Right forelimb (tissue), 1 donor: ENCODE results near the gene IGFBP4.

Experiments used
- DNase-seq: peaks from one replicate; pipeline ENCODE4 v3.0.0-alpha.2; 2018

The IGFBP4 gene

GRCh38 chr17:40457369-40457768, 14.1 kb downstream of the IGFBP4 start:
- DNase-seq, result no peak

GRCh38 chr17:40457964-40458791, 14.9 kb downstream of the IGFBP4 start:
- DNase-seq, result peak; percentile 69

DNA sequence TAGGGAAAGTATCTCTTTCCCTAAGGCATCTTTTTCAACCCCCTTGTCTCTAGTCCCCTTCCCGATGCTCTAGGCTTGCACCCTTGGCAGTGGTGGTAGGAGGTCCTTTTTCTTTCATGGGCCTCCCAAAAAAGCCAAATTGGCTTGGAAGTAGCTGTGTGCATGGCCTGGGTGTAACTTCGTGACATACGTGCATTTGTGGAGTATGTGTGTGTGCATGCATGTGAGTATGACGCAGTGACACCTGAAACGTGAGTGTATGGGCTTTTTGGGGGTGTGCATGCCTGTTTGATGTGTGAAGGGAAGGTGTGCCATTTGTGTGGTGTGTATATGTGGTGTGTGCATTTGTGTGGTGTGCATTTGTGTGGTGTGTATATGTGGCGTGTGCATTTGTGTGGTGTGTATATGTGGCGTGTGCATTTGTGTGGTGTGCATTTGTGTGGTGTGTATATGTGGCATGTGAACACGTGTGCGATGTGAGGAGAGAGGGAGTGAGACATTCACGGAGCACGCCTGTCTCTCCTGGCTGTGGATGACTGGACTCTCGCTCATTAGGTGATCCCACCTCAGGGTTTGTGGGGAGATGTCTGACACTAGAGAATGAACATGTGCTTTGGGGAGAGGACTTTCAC, 15.7 kb downstream of the IGFBP4 start:
- no peak for DNase-seq

- DNase-seq, result peak; percentile 72
Measured at GRCh38 chr17:40459636-40460603, 16.7 kb downstream of the IGFBP4 start.

GRCh38 chr17:40460604-40460967, 17.3 kb downstream of the IGFBP4 start:
- no peak for DNase-seq

DNA sequence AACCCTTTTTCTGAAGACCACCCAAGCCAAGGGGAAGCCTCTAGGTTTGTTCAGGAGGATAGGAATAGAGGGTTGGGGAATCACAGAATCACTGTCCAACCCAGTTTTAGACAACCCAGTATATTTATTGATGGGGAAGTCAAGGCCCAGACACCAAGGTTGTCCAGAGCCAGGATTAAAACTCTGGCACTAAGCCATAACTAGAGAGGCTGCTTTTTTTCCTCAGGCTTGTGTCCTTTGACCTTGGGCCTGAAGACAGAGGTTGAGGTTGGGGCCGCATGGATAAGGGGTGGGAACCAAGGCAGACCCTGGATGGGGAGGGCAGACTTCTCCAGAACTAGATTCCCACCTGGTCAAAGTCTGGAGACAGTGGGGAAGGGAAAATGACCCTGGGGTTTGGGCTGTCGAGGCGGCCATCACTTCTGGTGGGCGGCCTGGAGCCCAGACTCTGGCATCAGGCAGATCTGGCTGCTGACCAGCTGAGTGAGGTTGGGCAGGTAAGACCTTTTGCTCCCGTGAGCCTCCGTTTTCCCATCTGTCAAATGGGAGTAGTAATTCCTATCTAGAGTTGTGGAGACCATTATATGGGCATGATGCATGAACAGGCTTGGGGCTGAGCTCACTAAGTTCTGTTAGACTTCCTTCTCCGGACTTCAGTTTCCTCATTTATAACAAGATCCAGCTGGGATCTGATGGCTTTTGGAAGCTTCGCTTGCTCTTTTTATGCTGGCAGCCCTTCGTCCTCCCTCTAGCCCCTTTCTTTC, 17.9 kb downstream of the IGFBP4 start:
- no peak for DNase-seq

DNA sequence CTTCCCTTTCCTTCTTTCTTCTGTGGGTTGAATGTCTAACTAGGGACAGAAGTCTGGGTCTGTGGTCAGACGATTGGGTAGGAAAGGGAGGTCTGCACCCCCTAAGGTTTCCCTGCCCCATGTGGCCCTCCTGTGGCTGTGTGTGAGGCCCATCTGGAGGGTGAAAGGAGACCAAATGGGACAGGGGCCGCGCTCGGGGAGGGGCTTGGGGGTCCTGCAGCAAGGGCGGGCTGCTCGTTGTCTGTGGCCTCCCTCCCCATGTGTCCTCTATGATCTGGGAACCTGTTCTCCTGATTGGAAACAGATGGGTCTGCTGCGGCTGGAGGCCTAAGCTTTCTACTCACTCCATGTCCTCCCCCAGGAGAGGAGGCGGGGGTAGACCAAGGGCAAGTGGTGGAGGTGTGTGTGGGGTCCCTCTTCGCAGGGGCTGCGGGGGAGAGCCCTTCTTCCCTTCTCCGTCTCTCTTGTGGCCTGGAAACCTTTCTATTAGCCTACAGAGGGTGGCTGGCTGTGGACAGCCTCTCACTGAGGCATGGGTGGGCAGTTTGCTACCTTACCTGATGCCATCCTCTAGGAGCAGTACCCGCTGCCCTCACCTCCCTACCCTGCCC, 18.6 kb downstream of the IGFBP4 start:
- DNase-seq, result peak; percentile 71

DNA sequence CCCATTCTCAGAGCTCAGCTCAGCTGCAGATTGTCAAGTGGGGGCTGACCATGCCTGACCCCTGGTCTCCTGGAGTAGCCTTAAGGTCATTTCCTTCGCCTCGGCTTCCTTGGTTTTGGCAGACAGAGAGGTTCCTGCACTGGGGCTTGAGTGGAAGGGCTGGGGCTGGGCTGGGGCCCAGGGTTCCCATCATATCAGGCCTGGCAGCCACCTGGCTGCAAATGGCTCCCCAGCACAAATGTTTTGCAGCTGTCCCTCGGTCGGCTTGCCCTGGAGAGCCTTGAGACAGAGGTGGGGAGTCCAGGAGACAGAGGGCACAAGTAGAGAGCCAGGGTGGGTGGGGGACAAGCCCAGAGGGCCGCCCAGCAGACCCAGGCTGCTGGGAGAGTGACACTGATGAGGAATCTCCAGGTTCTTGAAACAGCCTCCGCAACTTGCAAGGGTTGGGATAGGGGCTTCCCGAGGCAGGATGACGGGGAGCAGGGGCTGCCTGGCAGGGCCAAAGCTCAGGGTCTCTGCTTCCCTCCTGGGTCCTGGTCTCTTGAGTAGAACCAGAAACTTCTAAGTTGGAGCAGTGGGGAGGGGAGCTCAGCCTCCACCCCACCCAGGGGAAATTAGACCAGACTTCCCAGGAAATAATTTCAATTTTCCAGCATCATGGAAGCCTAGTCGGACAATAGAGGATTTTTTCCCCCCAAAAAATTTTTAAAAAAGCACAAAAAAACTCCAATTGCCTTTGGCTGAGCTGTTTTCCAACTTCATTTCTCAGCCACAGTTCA, 19.3 kb downstream of the IGFBP4 start:
- DNase-seq, result peak; percentile 65

DNA sequence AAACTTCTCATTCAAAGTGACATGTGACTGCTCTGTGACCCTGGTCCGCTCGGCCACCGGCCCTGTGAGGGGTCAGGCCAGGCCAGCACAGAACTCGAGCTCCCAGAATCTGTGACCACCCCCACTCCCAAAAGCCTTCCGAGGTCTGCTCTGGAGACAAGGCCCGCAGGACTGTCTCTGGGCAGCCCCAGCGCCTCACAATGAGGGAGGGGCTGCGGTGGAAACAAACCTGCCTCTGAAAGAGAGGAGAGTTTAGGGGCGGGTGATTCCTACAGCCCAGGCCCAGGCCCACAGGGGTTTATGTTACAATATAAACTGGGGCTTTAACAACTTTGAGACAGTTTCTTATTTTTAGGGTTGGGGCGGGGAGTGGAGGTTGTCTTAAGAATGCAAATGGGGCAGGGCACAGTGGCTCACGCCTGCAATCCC, 19.9 kb downstream of the IGFBP4 start:
- no peak for DNase-seq

DNA sequence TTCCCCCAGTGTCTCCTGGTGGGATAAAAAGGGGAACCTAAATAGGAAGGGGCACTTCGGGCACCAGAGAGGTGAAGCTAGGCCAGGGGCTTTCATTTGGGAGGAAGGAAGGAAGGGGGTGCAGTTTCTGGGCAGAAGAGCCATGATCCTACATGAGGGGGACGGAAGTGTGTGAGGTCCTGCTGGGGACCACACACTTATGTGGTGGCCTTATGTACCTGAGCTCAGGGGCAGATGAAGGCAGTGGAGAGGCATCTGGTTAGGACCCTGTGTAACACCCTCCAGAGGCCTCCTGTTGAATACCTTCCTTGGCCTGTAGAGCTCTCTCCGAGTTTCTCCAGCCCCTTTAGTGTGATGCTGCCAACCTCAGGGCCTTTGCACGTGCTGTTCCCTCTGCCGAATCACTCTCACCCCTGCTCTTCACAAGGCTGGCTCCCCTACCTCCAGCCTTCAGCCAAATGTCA, 21.2 kb downstream of the IGFBP4 start:
- no peak for DNase-seq

DNA sequence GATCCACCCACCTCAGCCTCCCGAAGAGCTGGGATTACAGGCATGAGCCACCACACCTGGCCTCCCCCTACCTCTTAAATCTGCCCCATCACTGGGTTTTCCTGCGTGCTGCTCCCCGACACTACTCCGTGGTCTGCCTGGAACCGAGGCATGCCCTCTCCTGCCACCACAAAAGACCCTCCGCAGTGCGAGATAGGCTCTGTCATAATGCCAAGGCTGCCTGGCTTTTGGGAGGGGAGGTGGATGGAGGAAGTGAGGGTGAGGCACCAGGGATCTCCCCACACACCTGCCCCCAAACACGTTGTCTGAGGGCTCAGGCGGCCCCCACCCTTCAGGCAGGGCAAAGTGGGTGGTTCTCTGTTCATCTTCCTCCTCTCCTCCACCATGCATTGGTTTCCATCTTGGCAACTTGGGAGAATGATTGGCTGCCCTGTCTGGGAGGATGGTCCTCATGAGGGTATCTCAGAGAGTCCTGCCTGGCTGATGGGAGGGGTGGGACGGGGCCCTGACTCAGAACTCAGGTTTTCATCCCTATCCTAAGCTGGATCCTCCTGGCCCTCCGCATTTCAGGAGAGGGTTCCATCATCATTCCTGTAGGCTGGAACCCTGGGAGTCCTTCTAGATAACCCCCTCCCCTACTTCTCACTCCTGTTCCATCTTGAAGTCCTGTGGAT, 23.2 kb downstream of the IGFBP4 start:
- no peak for DNase-seq

DNA sequence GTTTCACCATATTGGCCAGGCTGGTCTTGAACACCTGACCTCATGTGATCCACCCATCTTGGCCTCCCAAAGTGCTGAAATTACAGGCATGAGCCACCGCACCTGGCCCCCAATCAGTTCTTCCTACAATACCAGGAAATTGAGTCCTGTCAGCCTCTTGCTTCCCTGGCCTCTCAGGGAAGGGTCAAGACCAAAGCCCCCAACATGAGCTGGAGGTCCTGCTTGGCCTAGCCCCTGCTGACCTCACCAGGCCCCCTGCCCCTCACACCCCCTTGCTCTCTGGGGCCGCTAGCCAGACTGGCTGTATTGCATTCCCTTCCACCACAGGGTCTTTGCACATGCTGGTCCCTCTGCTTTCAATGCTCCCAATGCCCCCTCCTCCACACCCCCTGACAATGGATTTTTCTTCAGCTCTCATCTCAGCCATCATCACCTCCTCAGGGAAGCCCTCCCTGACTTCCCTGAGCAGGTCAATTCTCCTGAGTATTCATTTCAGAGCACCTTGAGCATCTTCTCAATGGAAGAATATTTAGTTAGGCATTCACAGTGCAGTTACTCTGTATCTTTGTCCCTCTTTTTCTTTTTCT, 24.1 kb downstream of the IGFBP4 start:
- no peak for DNase-seq

DNA sequence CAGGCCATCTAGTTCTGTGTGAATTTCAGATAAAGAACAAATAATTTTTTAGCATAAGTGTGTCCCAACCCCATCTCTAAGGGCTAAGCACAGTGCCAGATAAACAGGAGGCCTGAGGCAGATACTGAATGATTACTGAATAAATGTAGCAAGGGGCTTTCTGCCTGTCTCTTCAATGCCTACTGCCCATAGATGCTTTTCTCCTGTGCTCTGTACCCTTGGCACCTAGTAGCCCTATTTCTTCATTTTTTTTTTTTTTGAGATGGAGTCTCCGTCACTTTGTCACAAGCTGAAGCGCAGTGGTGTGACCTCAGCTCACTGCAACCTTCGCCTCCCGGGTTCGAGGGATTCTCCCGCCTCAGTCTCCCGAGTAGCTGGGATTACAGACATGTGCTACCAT, 25.3 kb downstream of the IGFBP4 start:
- no peak for DNase-seq

DNA sequence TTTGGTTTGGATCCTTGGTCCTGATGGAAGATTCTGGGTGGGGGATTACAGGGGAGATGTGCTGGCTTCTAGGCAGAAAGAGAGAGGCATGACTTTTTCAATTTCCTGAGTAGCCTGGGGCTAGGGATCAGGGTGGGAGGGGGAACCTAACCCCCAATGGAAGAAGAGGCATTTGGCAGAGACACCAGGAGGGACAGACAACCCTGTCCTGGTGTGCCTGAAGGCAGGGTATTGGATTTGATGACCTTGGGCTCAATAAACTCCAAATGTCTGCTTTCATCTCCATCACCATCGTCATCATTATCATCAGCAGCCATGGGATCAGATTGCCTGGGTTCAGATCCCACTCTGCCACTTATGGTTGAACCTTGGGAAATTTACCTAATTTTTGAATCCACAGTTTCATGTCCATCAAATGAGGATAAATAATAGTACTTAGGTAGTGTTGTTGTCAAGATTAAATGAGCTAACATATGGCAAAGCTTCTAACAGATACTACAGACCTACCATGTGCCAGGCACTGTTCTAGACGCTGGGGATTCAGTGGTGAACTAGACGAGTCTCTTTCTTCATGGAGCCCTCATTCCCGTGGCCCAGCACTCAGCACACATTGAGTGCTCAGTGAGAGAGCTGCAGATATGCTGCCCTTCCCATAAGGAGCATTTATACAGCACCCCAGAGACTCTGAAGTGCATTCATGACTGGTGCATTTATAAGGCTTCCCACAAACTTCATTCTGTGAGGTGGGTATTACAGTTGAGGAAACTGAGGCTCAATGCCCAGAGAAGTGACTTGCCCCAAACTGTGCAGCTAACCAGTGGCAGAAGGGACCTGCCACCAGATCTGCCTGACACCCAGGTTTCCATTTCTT, 26.8 kb downstream of the IGFBP4 start:
- no peak for DNase-seq

- DNase-seq, result no peak
Measured at GRCh38 chr17:40470932-40471828, 27.9 kb downstream of the IGFBP4 start.

GRCh38 chr17:40471846-40472732, 28.8 kb downstream of the IGFBP4 start:
- no peak for DNase-seq
